GM18505 (cell line): Measurements from ENCODE around the gene PLIN5.
A peak's percentile ranks its signal among the peaks of the same experiment; 100 is the strongest.
"Not testable (repeated sequence)": the region's sequence is repeated elsewhere in the genome, so short reads cannot be mapped to it uniquely, and the experiment has no call there.

ENCODE experiments used
- ATAC-seq: cut with Tn5 transposase; IDR thresholded peaks from one replicate; pipeline ENCODE4 v1.9.1; 2021; ENCODE audit not compliant: unreplicated experiment
- POLR2A ChIP-seq: IDR thresholded peaks from 4 replicates; pipeline ENCODE4 v1.6.1; 2011; ENCODE audit warnings: borderline replicate concordance; ENCODE audit not compliant: insufficient read depth, insufficient read length; ENCODE audit errors: extremely low read depth

PLIN5 gene

GRCh38 chr19:4547303-4548237 lies 12.5 kb upstream of the PLIN5 start:
- no peak for ATAC-seq
- TF ChIP-seq POLR2A, result no peak

- no peak for TF ChIP-seq POLR2A
- no peak for ATAC-seq
Observed at GRCh38 chr19:4543842-4544647, 9.0 kb upstream of the PLIN5 start.

- ATAC-seq, result no peak
- no peak for TF ChIP-seq POLR2A
Observed at GRCh38 chr19:4542896-4543841, 8.1 kb upstream of the PLIN5 start.

GRCh38 chr19:4541806-4542145 lies 6.8 kb upstream of the PLIN5 start:
- ATAC-seq, result not testable (repeated sequence)

GRCh38 chr19:4541114-4541805 lies 6.2 kb upstream of the PLIN5 start:
- ATAC-seq, result no peak
- no peak for TF ChIP-seq POLR2A

- peak; percentile 61 for TF ChIP-seq POLR2A
- ATAC-seq, result no peak
Observed at GRCh38 chr19:4539693-4540581, 4.9 kb upstream of the PLIN5 start, which contains the start of gene LRG1. TSS of gene LRG1 (minus strand) at chr19:4540036. CDS start at chr19:4540013, 23 bp downstream.

- no peak for ATAC-seq
- no peak for TF ChIP-seq POLR2A
Observed at GRCh38 chr19:4539169-4539692, 4.2 kb upstream of the PLIN5 start.

GRCh38 chr19:4538601-4538954 lies 3.6 kb upstream of the PLIN5 start:
- no peak for TF ChIP-seq POLR2A
- no peak for ATAC-seq

GRCh38 chr19:4537953-4538600 lies 3.1 kb upstream of the PLIN5 start:
- no peak for ATAC-seq
- no peak for TF ChIP-seq POLR2A

- TF ChIP-seq POLR2A, result no peak
- no peak for ATAC-seq
Observed at GRCh38 chr19:4536798-4537197, 1.8 kb upstream of the PLIN5 start.

- TF ChIP-seq POLR2A, result no peak
- ATAC-seq, result no peak
Observed at GRCh38 chr19:4533835-4534424, 1.1 kb downstream of the PLIN5 start.

- no peak for ATAC-seq
- TF ChIP-seq POLR2A, result no peak
Observed at GRCh38 chr19:4533334-4533733, 1.7 kb downstream of the PLIN5 start.
